Lower leg skin (tissue), 3 donors: ENCODE results near the gene TRUB2.

ENCODE experiments used
- POLR2A ChIP-seq, 2 donors: fragments of 450-650 bp; IDR thresholded peaks; one replicate each; pipeline ENCODE4 v1.6.1; 2016 to 2017; ENCODE audit warnings: antibody characterized with exemption in 2 of 2, mild to moderate bottlenecking in 1 of 2, moderate library complexity in 1 of 2
- TF ChIP-seq, protein P1 (sequence below), 3 donors: fragments of 450-650 bp; IDR thresholded peaks; one replicate each; pipeline ENCODE4 v1.5.1; 2016; ENCODE audit warnings: antibody characterized with exemption in 3 of 3, mild to moderate bottlenecking in 3 of 3, moderate library complexity in 2 of 3

DNA sequence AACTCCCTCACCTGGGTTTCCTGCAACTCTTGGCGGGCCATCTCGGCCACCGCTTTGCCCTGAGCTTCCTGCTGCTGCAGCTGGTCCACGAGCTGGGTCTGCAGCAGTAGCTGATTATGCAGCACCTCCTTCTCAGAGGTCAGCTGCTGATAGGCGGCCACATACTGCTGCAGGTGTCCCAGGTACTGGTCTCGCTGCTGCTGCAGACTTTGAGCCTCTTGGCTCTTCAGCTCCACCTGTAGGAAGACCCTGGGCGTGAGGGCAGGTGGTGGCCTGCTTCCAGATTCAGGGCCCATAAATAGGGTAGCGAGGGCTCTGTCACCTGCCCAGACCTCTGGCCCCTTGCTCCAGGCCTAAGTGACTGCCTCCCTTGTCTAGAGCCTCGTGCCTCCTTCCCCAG lies 63.1 kb downstream of the TRUB2 start:
- no peak for TF ChIP-seq POLR2A (IDR thresholded peaks at IDR 0.05)
- TF ChIP-seq, protein P1, sequence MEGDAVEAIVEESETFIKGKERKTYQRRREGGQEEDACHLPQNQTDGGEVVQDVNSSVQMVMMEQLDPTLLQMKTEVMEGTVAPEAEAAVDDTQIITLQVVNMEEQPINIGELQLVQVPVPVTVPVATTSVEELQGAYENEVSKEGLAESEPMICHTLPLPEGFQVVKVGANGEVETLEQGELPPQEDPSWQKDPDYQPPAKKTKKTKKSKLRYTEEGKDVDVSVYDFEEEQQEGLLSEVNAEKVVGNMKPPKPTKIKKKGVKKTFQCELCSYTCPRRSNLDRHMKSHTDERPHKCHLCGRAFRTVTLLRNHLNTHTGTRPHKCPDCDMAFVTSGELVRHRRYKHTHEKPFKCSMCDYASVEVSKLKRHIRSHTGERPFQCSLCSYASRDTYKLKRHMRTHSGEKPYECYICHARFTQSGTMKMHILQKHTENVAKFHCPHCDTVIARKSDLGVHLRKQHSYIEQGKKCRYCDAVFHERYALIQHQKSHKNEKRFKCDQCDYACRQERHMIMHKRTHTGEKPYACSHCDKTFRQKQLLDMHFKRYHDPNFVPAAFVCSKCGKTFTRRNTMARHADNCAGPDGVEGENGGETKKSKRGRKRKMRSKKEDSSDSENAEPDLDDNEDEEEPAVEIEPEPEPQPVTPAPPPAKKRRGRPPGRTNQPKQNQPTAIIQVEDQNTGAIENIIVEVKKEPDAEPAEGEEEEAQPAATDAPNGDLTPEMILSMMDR (IDR thresholded peaks at IDR 0.05), result no peak
